HepG2 (cell line): ENCODE data around the gene FILIP1. TPM values are rescaled to one million over a fixed set of nuclear protein-coding genes. Genes with fewer than 3 reads are reported as not detected.
A peak's percentile ranks its signal among the peaks of the same experiment; 100 is the strongest.

Experiments used
- ATAC-seq: fragments of 200-7000 bp; cut with Tn5 transposase; 3 replicates; pipeline ENCODE4 v1.9.1; 2020; ENCODE audit warnings: mild to moderate bottlenecking, moderate library complexity
- BruUV-seq: library from RNA; stranded (reverse); fragments of 400-500 nt; replicated peaks from 2 replicates; lab custom pipeline; 2021; lab: Mats Ljungman, UMichigan
- CTCF ChIA-PET: fragments of 300-600 bp; formaldehyde crosslinking; extraction: SDS; loops from one replicate; lab custom pipeline; 2021; ENCODE audit warnings: low total read pairs, inconsistent platforms, low intra/inter-chr PET ratio; lab: Yijun Ruan, JAX
- POLR2A ChIA-PET: fragments of 350-600 bp; sonication (Branson Sonifier 250); formaldehyde crosslinking; loops from one replicate; lab custom pipeline; 2020; ENCODE audit warnings: antibody characterized with exemption, inconsistent platforms; lab: Yijun Ruan, JAX
- DNase-seq: peaks from one replicate; pipeline ENCODE4 v3.0.0-alpha.2; 2015; ENCODE audit warnings: low spot score
- FAIRE-seq: peaks from 3 replicates; lab custom pipeline; 2011; peaks lifted over from hg19 to GRCh38; lab: Jason Lieb, UNC
- H2AFZ ChIP-seq: one replicate; pipeline ENCODE4 v1.6.1; 2011; ENCODE audit warnings: low read length, inconsistent platforms
- H3K27ac ChIP-seq: fragments of 300-600 bp; 3 replicates; pipeline ENCODE4 v1.8.0; 2011; ENCODE audit warnings: mixed run types, mild to moderate bottlenecking, mixed read lengths, low read length, inconsistent platforms; ENCODE audit not compliant: insufficient read depth; ENCODE audit errors: extremely low read length
- H3K27me3 ChIP-seq, 2 experiments: fragments of 200-600 bp in 1 of 2; 2 replicates in 1 of 2; 3 replicates in 1 of 2; pipeline versions ENCODE4 v1.6.0 to v1.8.0; 2011; ENCODE audit warnings: low read length in 2 of 2, mild to moderate bottlenecking in 2 of 2, moderate library complexity in 2 of 2, inconsistent platforms in 1 of 2; ENCODE audit not compliant: insufficient read depth in 2 of 2, control insufficient read depth in 1 of 2
- H3K36me3 ChIP-seq, 2 experiments: fragments of 200-600 bp in 1 of 2; replicated peaks in 1 of 2; 2 replicates in 1 of 2; 3 replicates in 1 of 2; pipeline versions ENCODE4 v1.5.1 to v1.8.0; 2011; ENCODE audit warnings: low read length in 2 of 2, inconsistent platforms in 1 of 2; ENCODE audit not compliant: insufficient read depth in 2 of 2, control insufficient read depth in 1 of 2
- H3K4me1 ChIP-seq: 2 replicates; pipeline ENCODE4 v1.5.1; 2012; ENCODE audit warnings: low read length, inconsistent platforms; ENCODE audit not compliant: insufficient read depth
- H3K4me2 ChIP-seq: 2 replicates; pipeline ENCODE4 v1.6.0; 2011; ENCODE audit warnings: low read depth, low read length, inconsistent platforms
- H3K4me3 ChIP-seq, 3 experiments: fragments of 200-600 bp in 1 of 3; sonication (generic), shearing (Covaris generic) in 1 of 3; replicated peaks in 1 of 3; 2 replicates each; pipeline ENCODE4 v1.5.1; 2011 to 2016; ENCODE audit warnings: low read length in 3 of 3, inconsistent platforms in 2 of 3, low read depth in 2 of 3, mild to moderate bottlenecking in 2 of 3, control low read depth in 1 of 3, mixed read lengths in 1 of 3; ENCODE audit not compliant: insufficient read depth in 1 of 3
- H3K79me2 ChIP-seq: one replicate; pipeline ENCODE4 v1.6.1; 2011; ENCODE audit warnings: low read length, inconsistent platforms; ENCODE audit not compliant: insufficient read depth
- H3K9ac ChIP-seq: 2 replicates; pipeline ENCODE4 v1.6.0; 2011; ENCODE audit warnings: mild to moderate bottlenecking, low read depth, low read length, inconsistent platforms; ENCODE audit not compliant: insufficient read depth
- H3K9me3 ChIP-seq: 2 replicates; pipeline ENCODE4 v1.5.1; 2012; ENCODE audit warnings: mild to moderate bottlenecking, low read length
- H4K20me1 ChIP-seq: 2 replicates; pipeline ENCODE4 v1.6.0; 2011; ENCODE audit warnings: inconsistent platforms, mild to moderate bottlenecking, low read length, moderate library complexity; ENCODE audit not compliant: insufficient read depth
- ATF7 ChIP-seq, 2 experiments: fragments of 450-650 bp in 1 of 2; sonication (generic) in 1 of 2; formaldehyde crosslinking in 1 of 2; IDR thresholded peaks; 2 replicates each; pipeline versions ENCODE4 v1.4.0 to v1.6.1; 2016 to 2020; ENCODE audit warnings: antibody characterized with exemption in 1 of 2, mild to moderate bottlenecking in 1 of 2, missing genetic modification reagents in 1 of 2
- NFE2 ChIP-seq: sonication (generic); formaldehyde crosslinking; IDR thresholded peaks from 2 replicates; pipeline ENCODE4 v1.4.0; 2020; ENCODE audit warnings: missing genetic modification reagents
- RBM39 ChIP-seq: fragments of 200-400 bp; formaldehyde crosslinking; IDR thresholded peaks from one replicate; pipeline ENCODE4 v1.6.1; 2018; ENCODE audit warnings: antibody characterized with exemption, mild to moderate bottlenecking, low read depth, low read length; ENCODE audit not compliant: poor library complexity, severe bottlenecking
- SAP130 ChIP-seq: IDR thresholded peaks from 2 replicates; pipeline ENCODE4 v1.6.1; 2016; ENCODE audit warnings: low read depth
- SMARCC2 ChIP-seq: fragments of 450-650 bp; IDR thresholded peaks from 2 replicates; pipeline ENCODE4 v1.6.1; 2017; ENCODE audit warnings: antibody characterized with exemption, mild to moderate bottlenecking
- ZNF75D ChIP-seq: sonication (generic); formaldehyde crosslinking; IDR thresholded peaks from 2 replicates; pipeline ENCODE4 v1.8.1; 2023; ENCODE audit warnings: missing genetic modification reagents, mild to moderate bottlenecking, borderline replicate concordance
- WGBS: methylation state at CpG from one replicate; pipeline ENCODE4 v1.1.6; 2017; ENCODE audit warnings: low lambda C conversion rate; 5-methylcytosine and 5-hydroxymethylcytosine counted together
- in situ Hi-C: cut with HindIII; loops from 2 replicates; pipeline ENCODE4 v1.10.0; 2017; ENCODE audit warnings: low pct_unique_long_range_greater_than_20kb; ENCODE audit not compliant: extremely low pct_ligation_motif_present
- intact Hi-C: fragments of 100-400 bp; cut with micrococcal nuclease; formaldehyde crosslinking; loops from one replicate; pipeline ENCODE4 v1.10.0; 2022; ENCODE audit not compliant: unreplicated experiment
- polyA plus RNA-seq, 8 experiments: library from polyadenylated mRNA; depleted of rRNA in 3 of 8; stranded (reverse) in 7 of 8; unstranded in 1 of 8; fragments of >200 nt; fragmentation: Illumina TruSeq in 4 of 8; extraction: Trizol in 4 of 8; gene quantifications; 2 replicates each; pipeline versions ENCODE4 v1.2.1 to v1.2.3, GENCODE V29; 2011 to 2016; ENCODE audit warnings: low read depth in 4 of 8, missing spikeins in 1 of 8, mixed read lengths in 1 of 8; ENCODE audit not compliant: insufficient read depth in 1 of 8
- total RNA-seq, 5 experiments: library from RNA; depleted of rRNA; stranded (reverse); fragments of >200 nt; fragmentation: Illumina TruSeq; extraction: Trizol; gene quantifications; 2 replicates each; pipeline ENCODE4 v1.2.3, GENCODE V29; 2016; ENCODE audit warnings: low read depth in 1 of 5
- TF ChIP-seq, protein P1 (sequence below): fragments of 450-650 bp; IDR thresholded peaks from 2 replicates; pipeline ENCODE4 v1.6.1; 2016
- TF ChIP-seq, protein P2 (sequence below): sonication (generic); formaldehyde crosslinking; IDR thresholded peaks from 2 replicates; pipeline ENCODE4 v1.5.1; 2020; ENCODE audit warnings: missing genetic modification reagents, mild to moderate bottlenecking, borderline replicate concordance
- TF ChIP-seq, protein P3 (sequence below): sonication (generic); formaldehyde crosslinking; IDR thresholded peaks from 2 replicates; pipeline ENCODE4 v1.4.0; 2020; ENCODE audit warnings: missing genetic modification reagents, borderline replicate concordance
- TF ChIP-seq, protein P4 (sequence below): sonication (generic); formaldehyde crosslinking; IDR thresholded peaks from 2 replicates; pipeline ENCODE4 v1.4.0; 2020; ENCODE audit warnings: missing genetic modification reagents, borderline replicate concordance

FILIP1 gene
- total and polyA plus RNA-seq, 2 of the 13 experiments (the other 11 are each of a cell fraction or from before 2014, with no cell fraction given), result not detected

DNA sequence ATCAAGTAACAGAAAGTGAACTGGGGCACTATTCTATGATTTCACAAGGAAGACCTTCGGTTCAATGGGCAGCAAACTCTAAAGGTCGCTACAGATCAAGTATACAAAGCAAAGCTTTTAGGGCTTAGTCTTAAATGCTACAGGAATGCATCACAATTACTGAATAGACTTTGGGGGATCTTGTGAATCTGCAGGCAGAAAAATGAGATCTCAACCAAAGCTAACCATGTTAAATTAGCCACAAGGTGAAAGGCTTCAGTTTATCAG lies 111.0 kb downstream of the FILIP1 start (continued):
- TF ChIP-seq, protein P1, sequence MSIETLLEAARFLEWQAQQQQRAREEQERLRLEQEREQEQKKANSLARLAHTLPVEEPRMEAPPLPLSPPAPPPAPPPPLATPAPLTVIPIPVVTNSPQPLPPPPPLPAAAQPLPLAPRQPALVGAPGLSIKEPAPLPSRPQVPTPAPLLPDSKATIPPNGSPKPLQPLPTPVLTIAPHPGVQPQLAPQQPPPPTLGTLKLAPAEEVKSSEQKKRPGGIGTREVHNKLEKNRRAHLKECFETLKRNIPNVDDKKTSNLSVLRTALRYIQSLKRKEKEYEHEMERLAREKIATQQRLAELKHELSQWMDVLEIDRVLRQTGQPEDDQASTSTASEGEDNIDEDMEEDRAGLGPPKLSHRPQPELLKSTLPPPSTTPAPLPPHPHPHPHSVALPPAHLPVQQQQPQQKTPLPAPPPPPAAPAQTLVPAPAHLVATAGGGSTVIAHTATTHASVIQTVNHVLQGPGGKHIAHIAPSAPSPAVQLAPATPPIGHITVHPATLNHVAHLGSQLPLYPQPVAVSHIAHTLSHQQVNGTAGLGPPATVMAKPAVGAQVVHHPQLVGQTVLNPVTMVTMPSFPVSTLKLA, result no peak
- TF ChIP-seq SAP130 (CRISPR knock-in tag) (no peak), NFE2 (CRISPR knock-in tag) (no peak), RBM39 (no peak)

DNA sequence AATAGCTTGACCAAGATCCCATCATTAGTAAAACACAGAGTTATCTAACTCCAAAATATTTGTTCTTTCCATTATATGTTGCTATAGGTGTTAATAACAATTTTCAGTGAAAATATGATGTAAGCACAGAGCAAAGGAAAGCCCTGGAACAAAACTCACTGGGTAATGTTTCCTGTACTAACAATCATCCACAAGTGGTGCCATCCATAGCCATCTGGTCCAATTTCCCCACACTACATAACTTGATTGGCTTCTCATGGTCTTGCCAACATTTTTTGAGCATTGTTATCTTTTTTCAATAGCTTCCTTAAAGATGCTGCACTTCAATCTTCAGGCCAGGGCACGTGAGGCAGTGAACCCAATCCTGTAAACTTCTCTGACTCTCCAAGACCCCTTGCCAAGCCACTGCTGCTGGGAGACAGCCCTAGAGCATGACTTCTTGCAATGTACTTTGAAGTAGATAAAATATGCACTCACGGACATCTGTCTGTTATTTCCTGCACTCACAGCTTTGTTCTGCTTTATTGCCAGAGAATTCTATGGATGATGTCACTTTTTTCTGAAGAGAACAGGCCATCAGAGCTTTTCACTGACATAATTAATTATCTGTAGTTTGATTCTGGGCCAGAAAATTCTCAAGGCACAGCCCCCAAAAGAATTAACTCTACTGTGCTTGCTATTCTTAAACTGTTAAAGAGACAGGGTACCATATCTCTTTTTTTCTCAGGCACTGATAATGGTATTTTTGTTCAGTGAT lies 111.5 kb downstream of the FILIP1 start:
- Histone ChIP-seq H4K20me1 (no peaks in the 10 kb centered on the region), H3K79me2 (no peaks in the 10 kb centered on the region), H3K27me3 (no peaks in the 10 kb centered on the region), H3K36me3 (no peaks in the 10 kb centered on the region), H3K9ac (no peak overlapping the region), H3K9me3 (no peaks in the 10 kb centered on the region), H3K4me1 (no peaks in the 10 kb centered on the region), H3K4me3 (no peak overlapping the region), H3K4me2 (no peak overlapping the region), H3K27ac (no peak overlapping the region), H2AFZ (no peak overlapping the region)
- intact Hi-C loops, result no loop called here
- CTCF ChIA-PET, result no interaction called here
- FAIRE-seq, result no peak
- in situ Hi-C loops, result no loop called here
- ATAC-seq, result no peak
- WGBS, result 4% methylated on average over 2 of the region's 2 CpGs
- no peak for DNase-seq
- BruUV-seq, result no TSS peak
- POLR2A ChIA-PET, result no interaction called here
- TF ChIP-seq, protein P2, sequence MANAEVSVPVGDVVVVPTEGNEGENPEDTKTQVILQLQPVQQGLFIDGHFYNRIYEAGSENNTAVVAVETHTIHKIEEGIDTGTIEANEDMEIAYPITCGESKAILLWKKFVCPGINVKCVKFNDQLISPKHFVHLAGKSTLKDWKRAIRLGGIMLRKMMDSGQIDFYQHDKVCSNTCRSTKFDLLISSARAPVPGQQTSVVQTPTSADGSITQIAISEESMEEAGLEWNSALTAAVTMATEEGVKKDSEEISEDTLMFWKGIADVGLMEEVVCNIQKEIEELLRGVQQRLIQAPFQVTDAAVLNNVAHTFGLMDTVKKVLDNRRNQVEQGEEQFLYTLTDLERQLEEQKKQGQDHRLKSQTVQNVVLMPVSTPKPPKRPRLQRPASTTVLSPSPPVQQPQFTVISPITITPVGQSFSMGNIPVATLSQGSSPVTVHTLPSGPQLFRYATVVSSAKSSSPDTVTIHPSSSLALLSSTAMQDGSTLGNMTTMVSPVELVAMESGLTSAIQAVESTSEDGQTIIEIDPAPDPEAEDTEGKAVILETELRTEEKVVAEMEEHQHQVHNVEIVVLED, result no peak
- TF ChIP-seq ZNF75D (CRISPR knock-in tag) (no peak), SMARCC2 (no peak), ATF7 (IDR thresholded peaks at IDR 0.05) (peak; percentile 56; the same call in 1 of the 2 replicates), ATF7 (CRISPR knock-in tag; IDR thresholded peaks at IDR 0.05) (no peak)
- TF ChIP-seq, protein P3, sequence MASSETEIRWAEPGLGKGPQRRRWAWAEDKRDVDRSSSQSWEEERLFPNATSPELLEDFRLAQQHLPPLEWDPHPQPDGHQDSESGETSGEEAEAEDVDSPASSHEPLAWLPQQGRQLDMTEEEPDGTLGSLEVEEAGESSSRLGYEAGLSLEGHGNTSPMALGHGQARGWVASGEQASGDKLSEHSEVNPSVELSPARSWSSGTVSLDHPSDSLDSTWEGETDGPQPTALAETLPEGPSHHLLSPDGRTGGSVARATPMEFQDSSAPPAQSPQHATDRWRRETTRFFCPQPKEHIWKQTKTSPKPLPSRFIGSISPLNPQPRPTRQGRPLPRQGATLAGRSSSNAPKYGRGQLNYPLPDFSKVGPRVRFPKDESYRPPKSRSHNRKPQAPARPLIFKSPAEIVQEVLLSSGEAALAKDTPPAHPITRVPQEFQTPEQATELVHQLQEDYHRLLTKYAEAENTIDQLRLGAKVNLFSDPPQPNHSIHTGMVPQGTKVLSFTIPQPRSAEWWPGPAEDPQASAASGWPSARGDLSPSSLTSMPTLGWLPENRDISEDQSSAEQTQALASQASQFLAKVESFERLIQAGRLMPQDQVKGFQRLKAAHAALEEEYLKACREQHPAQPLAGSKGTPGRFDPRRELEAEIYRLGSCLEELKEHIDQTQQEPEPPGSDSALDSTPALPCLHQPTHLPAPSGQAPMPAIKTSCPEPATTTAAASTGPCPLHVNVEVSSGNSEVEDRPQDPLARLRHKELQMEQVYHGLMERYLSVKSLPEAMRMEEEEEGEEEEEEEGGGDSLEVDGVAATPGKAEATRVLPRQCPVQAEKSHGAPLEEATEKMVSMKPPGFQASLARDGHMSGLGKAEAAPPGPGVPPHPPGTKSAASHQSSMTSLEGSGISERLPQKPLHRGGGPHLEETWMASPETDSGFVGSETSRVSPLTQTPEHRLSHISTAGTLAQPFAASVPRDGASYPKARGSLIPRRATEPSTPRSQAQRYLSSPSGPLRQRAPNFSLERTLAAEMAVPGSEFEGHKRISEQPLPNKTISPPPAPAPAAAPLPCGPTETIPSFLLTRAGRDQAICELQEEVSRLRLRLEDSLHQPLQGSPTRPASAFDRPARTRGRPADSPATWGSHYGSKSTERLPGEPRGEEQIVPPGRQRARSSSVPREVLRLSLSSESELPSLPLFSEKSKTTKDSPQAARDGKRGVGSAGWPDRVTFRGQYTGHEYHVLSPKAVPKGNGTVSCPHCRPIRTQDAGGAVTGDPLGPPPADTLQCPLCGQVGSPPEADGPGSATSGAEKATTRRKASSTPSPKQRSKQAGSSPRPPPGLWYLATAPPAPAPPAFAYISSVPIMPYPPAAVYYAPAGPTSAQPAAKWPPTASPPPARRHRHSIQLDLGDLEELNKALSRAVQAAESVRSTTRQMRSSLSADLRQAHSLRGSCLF (CRISPR knock-in tag), result no peak
- TF ChIP-seq, protein P4, sequence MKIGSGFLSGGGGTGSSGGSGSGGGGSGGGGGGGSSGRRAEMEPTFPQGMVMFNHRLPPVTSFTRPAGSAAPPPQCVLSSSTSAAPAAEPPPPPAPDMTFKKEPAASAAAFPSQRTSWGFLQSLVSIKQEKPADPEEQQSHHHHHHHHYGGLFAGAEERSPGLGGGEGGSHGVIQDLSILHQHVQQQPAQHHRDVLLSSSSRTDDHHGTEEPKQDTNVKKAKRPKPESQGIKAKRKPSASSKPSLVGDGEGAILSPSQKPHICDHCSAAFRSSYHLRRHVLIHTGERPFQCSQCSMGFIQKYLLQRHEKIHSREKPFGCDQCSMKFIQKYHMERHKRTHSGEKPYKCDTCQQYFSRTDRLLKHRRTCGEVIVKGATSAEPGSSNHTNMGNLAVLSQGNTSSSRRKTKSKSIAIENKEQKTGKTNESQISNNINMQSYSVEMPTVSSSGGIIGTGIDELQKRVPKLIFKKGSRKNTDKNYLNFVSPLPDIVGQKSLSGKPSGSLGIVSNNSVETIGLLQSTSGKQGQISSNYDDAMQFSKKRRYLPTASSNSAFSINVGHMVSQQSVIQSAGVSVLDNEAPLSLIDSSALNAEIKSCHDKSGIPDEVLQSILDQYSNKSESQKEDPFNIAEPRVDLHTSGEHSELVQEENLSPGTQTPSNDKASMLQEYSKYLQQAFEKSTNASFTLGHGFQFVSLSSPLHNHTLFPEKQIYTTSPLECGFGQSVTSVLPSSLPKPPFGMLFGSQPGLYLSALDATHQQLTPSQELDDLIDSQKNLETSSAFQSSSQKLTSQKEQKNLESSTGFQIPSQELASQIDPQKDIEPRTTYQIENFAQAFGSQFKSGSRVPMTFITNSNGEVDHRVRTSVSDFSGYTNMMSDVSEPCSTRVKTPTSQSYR (CRISPR knock-in tag), result no peak
